ENCODE measurements around the gene SOCS1. TPM values are rescaled to one million over a fixed set of nuclear protein-coding genes. Genes with fewer than 3 reads are reported as not detected.

The SOCS1 gene
- total and polyA plus RNA-seq, 2 experiments from 2014 or later: 84.7 to 104 TPM

DNA sequence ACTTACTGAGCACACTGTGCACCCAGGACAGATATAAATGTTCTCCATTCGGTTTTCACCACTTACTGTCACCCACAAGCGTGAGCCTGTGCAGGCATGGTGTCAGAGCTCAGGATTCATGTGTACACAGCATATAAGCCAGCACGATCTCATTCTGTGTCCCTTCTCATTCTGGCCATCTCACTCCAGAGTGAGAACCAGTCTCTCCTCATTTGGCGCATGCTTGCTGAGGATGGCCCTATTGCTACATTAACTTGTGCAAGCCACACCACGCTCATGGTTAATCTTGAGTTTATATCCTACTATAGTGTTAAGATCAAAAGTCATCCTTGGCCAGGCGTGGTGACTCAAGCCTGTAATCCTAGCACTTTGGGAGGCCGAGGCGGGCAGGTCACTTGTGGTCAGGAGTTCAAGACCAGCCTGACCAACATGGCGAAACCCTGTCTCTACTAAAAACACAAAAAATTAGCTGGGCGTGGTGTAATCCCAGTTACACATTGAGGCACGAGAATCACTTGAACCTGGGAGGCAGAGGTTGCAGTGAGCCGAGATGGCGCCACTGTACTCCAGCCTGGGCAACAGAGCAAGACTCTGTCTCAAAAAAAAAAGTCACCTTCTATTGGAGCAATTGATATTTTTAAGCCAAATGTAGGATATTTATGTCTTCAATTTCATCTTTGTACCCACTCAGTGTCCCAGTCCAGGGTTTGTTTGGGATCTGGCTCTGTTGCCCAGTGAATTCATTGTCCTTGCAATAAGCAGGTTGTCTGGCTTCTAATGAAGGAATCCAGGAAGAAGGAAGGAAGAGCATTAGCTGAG, 20.9 kb downstream of the SOCS1 start:
- no peak for ATAC-seq

More for the DNA sequence above, 20.9 kb downstream of the SOCS1 start:
- Histone ChIP-seq H3K4me2 (no peak overlapping the region), H3K4me3 (no peak overlapping the region), H3K9me2 (ENCODE audit: insufficient read depth) (no peaks in the 10 kb centered on the region), H3F3A (replicated peaks; ENCODE audit: low read depth) (0 out of 2 replicates have a peak, but pooled peaks cover 6% of the 10 kb centered on the region), H3K79me2 (replicated peaks; ENCODE audit: insufficient read depth) (no peaks in the 10 kb centered on the region), H3K4me1 (ENCODE audit: insufficient read depth) (peaks cover 9% of the 10 kb centered on the region; the same call in 1 of the 2 replicates), H2AFZ (no peak overlapping the region), H4K20me1 (replicated peaks; ENCODE audit: insufficient read depth) (no peaks in the 10 kb centered on the region), H3K27me3 (ENCODE audit: insufficient read depth) (no peaks in the 10 kb centered on the region), H3K36me3 (ENCODE audit: insufficient read depth) (no peaks in the 10 kb centered on the region), H3K27ac (ENCODE audit: low read depth) (no peak overlapping the region)
- Mint-ChIP-seq H3K9me3 (no peaks in the 10 kb centered on the region), H3K4me3 (no peak overlapping the region), H3K27ac (no peak overlapping the region), H3K27me3 (ENCODE audit: insufficient read depth, low read depth, poor library complexity) (peaks cover 12% of the 10 kb centered on the region), H3K36me3 (ENCODE audit: low read depth) (no peaks in the 10 kb centered on the region), H3K4me1 (peaks cover 8% of the 10 kb centered on the region)
- TF ChIP-seq ETS1 (IDR thresholded peaks at IDR 0.05) (no peak), JUNB (IDR thresholded peaks at IDR 0.05; ENCODE audit: unreplicated experiment) (no peak), EZH2 (IDR thresholded peaks at IDR 0.05; ENCODE audit: low read depth, unreplicated experiment) (no peak), NANOG (IDR thresholded peaks at IDR 0.05; ENCODE audit: borderline replicate concordance) (no peak), REST (IDR thresholded peaks at IDR 0.05; ENCODE audit: unreplicated experiment) (no peak), CREB1 (CRISPR knock-in tag; IDR thresholded peaks at IDR 0.05; ENCODE audit: low read depth) (no peak), STAT1 (IDR thresholded peaks at IDR 0.05; ENCODE audit: unreplicated experiment) (no peak), ZNF114 (CRISPR knock-in tag; IDR thresholded peaks at IDR 0.05) (no peak), EZH2phosphoT487 (IDR thresholded peaks at IDR 0.05; ENCODE audit: unreplicated experiment) (no peak), POLR2AphosphoS5 (IDR thresholded peaks at IDR 0.05; ENCODE audit: low read depth) (no peak), ZNF331 (CRISPR knock-in tag; IDR thresholded peaks at IDR 0.05; ENCODE audit: low read depth) (no peak), CTCF (conservative IDR thresholded peaks at IDR 0.05; ENCODE audit: low read depth in 2 of 2) (no peak)
- TF ChIP-seq, protein P1, sequence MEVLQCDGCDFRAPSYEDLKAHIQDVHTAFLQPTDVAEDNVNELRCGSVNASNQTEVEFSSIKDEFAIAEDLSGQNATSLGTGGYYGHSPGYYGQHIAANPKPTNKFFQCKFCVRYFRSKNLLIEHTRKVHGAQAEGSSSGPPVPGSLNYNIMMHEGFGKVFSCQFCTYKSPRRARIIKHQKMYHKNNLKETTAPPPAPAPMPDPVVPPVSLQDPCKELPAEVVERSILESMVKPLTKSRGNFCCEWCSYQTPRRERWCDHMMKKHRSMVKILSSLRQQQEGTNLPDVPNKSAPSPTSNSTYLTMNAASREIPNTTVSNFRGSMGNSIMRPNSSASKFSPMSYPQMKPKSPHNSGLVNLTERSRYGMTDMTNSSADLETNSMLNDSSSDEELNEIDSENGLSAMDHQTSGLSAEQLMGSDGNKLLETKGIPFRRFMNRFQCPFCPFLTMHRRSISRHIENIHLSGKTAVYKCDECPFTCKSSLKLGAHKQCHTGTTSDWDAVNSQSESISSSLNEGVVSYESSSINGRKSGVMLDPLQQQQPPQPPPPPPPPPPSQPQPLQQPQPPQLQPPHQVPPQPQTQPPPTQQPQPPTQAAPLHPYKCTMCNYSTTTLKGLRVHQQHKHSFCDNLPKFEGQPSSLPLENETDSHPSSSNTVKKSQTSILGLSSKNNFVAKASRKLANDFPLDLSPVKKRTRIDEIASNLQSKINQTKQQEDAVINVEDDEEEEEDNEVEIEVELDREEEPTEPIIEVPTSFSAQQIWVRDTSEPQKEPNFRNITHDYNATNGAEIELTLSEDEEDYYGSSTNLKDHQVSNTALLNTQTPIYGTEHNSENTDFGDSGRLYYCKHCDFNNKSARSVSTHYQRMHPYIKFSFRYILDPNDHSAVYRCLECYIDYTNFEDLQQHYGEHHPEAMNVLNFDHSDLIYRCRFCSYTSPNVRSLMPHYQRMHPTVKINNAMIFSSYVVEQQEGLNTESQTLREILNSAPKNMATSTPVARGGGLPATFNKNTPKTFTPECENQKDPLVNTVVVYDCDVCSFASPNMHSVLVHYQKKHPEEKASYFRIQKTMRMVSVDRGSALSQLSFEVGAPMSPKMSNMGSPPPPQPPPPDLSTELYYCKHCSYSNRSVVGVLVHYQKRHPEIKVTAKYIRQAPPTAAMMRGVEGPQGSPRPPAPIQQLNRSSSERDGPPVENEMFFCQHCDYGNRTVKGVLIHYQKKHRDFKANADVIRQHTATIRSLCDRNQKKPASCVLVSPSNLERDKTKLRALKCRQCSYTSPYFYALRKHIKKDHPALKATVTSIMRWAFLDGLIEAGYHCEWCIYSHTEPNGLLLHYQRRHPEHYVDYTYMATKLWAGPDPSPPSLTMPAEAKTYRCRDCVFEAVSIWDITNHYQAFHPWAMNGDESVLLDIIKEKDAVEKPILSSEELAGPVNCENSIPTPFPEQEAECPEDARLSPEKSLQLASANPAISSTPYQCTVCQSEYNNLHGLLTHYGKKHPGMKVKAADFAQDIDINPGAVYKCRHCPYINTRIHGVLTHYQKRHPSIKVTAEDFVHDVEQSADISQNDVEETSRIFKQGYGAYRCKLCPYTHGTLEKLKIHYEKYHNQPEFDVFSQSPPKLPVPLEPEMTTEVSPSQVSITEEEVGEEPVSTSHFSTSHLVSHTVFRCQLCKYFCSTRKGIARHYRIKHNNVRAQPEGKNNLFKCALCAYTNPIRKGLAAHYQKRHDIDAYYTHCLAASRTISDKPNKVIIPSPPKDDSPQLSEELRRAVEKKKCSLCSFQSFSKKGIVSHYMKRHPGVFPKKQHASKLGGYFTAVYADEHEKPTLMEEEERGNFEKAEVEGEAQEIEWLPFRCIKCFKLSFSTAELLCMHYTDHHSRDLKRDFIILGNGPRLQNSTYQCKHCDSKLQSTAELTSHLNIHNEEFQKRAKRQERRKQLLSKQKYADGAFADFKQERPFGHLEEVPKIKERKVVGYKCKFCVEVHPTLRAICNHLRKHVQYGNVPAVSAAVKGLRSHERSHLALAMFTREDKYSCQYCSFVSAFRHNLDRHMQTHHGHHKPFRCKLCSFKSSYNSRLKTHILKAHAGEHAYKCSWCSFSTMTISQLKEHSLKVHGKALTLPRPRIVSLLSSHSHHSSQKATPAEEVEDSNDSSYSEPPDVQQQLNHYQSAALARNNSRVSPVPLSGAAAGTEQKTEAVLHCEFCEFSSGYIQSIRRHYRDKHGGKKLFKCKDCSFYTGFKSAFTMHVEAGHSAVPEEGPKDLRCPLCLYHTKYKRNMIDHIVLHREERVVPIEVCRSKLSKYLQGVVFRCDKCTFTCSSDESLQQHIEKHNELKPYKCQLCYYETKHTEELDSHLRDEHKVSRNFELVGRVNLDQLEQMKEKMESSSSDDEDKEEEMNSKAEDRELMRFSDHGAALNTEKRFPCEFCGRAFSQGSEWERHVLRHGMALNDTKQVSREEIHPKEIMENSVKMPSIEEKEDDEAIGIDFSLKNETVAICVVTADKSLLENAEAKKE (CRISPR knock-in tag; IDR thresholded peaks at IDR 0.05): no peak
- DNase-seq (ENCODE audit: low spot score): no peak
